K562 (cell line): ENCODE measurements around the gene JPH2. TPM values are rescaled to one million over a fixed set of nuclear protein-coding genes. Genes with fewer than 3 reads are reported as not detected.

Source experiments
- ATAC-seq: fragments of 200-7000 bp; cut with Tn5 transposase; 3 replicates; pipeline ENCODE4 v1.9.1; 2020; ENCODE audit warnings: moderate library complexity
- BruUV-seq: library from RNA; stranded (reverse); fragments of 400-500 nt; replicated peaks from 2 replicates; lab custom pipeline; 2021; lab: Mats Ljungman, UMichigan
- CTCF ChIA-PET: fragments of 300-600 bp; formaldehyde crosslinking; extraction: SDS; loops from one replicate; lab custom pipeline; 2021; ENCODE audit warnings: low intra/inter-chr PET ratio; lab: Yijun Ruan, JAX
- POLR2A ChIA-PET: fragments of 300-600, 350-650 bp; sonication (Branson Sonifier 250); formaldehyde crosslinking; extraction: SDS; loops from one replicate; lab custom pipeline; 2021; ENCODE audit warnings: antibody characterized with exemption, inconsistent platforms; lab: Yijun Ruan, JAX
- DNase-seq, 4 experiments: peaks; one replicate each; pipeline versions ENCODE4 v3.0.0 to v3.0.0-alpha.2; 2011 to 2018; ENCODE audit warnings: low spot score in 3 of 4, mixed read lengths in 3 of 4; ENCODE audit errors: extremely low read depth in 1 of 4
- FAIRE-seq: peaks from 2 replicates; lab custom pipeline; 2011; peaks lifted over from hg19 to GRCh38; lab: Jason Lieb, UNC
- H2AFZ ChIP-seq: 2 replicates; pipeline ENCODE4 v1.6.0; 2011; ENCODE audit warnings: low read depth, low read length, control low read depth, inconsistent platforms
- H3K27ac ChIP-seq: fragments of 200-600 bp; 3 replicates; pipeline ENCODE4 v1.8.0; 2011; ENCODE audit warnings: low read depth, mild to moderate bottlenecking, control low read depth, inconsistent platforms, low read length, moderate library complexity, mixed read lengths; ENCODE audit errors: extremely low read depth
- H3K27me3 ChIP-seq, 2 experiments: fragments of 300-600 bp in 1 of 2; 2 replicates in 1 of 2; 3 replicates in 1 of 2; pipeline versions ENCODE4 v1.6.0 to v1.8.0; 2011; ENCODE audit warnings: inconsistent platforms in 2 of 2, low read length in 2 of 2, mild to moderate bottlenecking in 1 of 2, mixed read lengths in 1 of 2, moderate library complexity in 1 of 2; ENCODE audit not compliant: control insufficient read depth in 2 of 2, insufficient read depth in 2 of 2
- H3K36me3 ChIP-seq: fragments of 300-600 bp; 3 replicates; pipeline ENCODE4 v1.8.0; 2011; ENCODE audit warnings: mild to moderate bottlenecking, low read length, inconsistent platforms; ENCODE audit not compliant: control insufficient read depth, insufficient read depth
- H3K4me1 ChIP-seq, 2 experiments: fragments of 200-600 bp in 1 of 2; replicated peaks in 1 of 2; 2 replicates in 1 of 2; 3 replicates in 1 of 2; pipeline versions ENCODE4 v1.5.1 to v1.8.0; 2011; ENCODE audit warnings: inconsistent platforms in 2 of 2, low read length in 2 of 2, mild to moderate bottlenecking in 1 of 2, mixed read lengths in 1 of 2, moderate library complexity in 1 of 2; ENCODE audit not compliant: control insufficient read depth in 2 of 2, insufficient read depth in 2 of 2
- H3K4me2 ChIP-seq: 2 replicates; pipeline ENCODE4 v1.6.1; 2011; ENCODE audit warnings: low read length, control low read depth, inconsistent platforms, mixed read lengths; ENCODE audit not compliant: insufficient read depth
- H3K4me3 ChIP-seq: fragments of 200-600 bp; sonication (generic), shearing (Covaris generic); 2 replicates; pipeline ENCODE4 v1.5.1; 2016; ENCODE audit warnings: control low read depth, inconsistent platforms
- H3K79me2 ChIP-seq: fragments of 200-600 bp; 3 replicates; pipeline ENCODE4 v1.8.0; 2011; ENCODE audit warnings: low read length, inconsistent platforms; ENCODE audit not compliant: control insufficient read depth, insufficient read depth
- H3K9ac ChIP-seq, 2 experiments: 2 replicates each; pipeline versions ENCODE4 v1.6.0 to v1.6.1; 2011; ENCODE audit warnings: low read depth in 2 of 2, low read length in 2 of 2, control low read depth in 1 of 2, inconsistent platforms in 1 of 2, mild to moderate bottlenecking in 1 of 2, mixed read lengths in 1 of 2; ENCODE audit not compliant: insufficient read depth in 1 of 2
- H3K9me1 ChIP-seq: one replicate; pipeline ENCODE4 v1.6.0; 2011; ENCODE audit warnings: inconsistent platforms, mild to moderate bottlenecking, low read length, moderate library complexity; ENCODE audit not compliant: control insufficient read depth, insufficient read depth
- H3K9me3 ChIP-seq: replicated peaks from 2 replicates; pipeline ENCODE4 v1.5.1; 2011; ENCODE audit warnings: low read depth, low read length, inconsistent platforms; ENCODE audit not compliant: control insufficient read depth, insufficient read depth
- H4K20me1 ChIP-seq: replicated peaks from 2 replicates; pipeline ENCODE4 v1.6.1; 2011; ENCODE audit warnings: low read length, inconsistent platforms, mixed read lengths; ENCODE audit not compliant: control insufficient read depth, insufficient read depth
- CHD4 ChIP-seq: fragments of 200-600 bp; sonication (generic); IDR thresholded peaks from 3 replicates; pipeline ENCODE4 v1.6.1; 2012; ENCODE audit warnings: low read depth, mild to moderate bottlenecking, mixed read lengths, low read length, inconsistent platforms; ENCODE audit not compliant: insufficient read depth, insufficient replicate concordance, poor library complexity, severe bottlenecking
- LEF1 ChIP-seq: fragments of 450-650 bp; IDR thresholded peaks from 2 replicates; pipeline ENCODE4 v1.6.1; 2016; ENCODE audit warnings: mild to moderate bottlenecking
- SMAD4 ChIP-seq: fragments of 250-450 bp; sonication (Bioruptor Pico); conservative IDR thresholded peaks from 2 replicates; pipeline ENCODE4 v1.8.0; 2021; ENCODE audit warnings: inconsistent platforms, mild to moderate bottlenecking, moderate library complexity
- WGBS: fragments of 100-300 bp; shearing (Covaris generic); methylation state at CpG from one replicate; pipeline ENCODE4 v1.1.6; 2016; ENCODE audit warnings: low coverage, mixed read lengths; ENCODE audit not compliant: insufficient coverage; ENCODE audit errors: missing lambda C conversion rate; 5-methylcytosine and 5-hydroxymethylcytosine counted together
- in situ Hi-C: fragments of 300-500 bp; cut with MboI; formaldehyde crosslinking; loops from 4 replicates; pipeline ENCODE4 v1.15.0; 2018; ENCODE audit warnings: inconsistent platforms, mixed read lengths
- intact Hi-C: fragments of 100-400 bp; cut with micrococcal nuclease; formaldehyde crosslinking; loops from 2 replicates; pipeline ENCODE4 v1.14.2; 2022
- polyA plus RNA-seq, 8 experiments: library from polyadenylated mRNA; depleted of rRNA in 4 of 8; stranded (reverse) in 5 of 8; unstranded in 3 of 8; fragments of >200 nt; fragmentation: Nextera tagmentation in 2 of 8; fragmentation: Illumina TruSeq in 1 of 8; extraction: Ambion mirVana in 2 of 8; extraction: Trizol in 1 of 8; gene quantifications; 2 replicates each; pipeline versions ENCODE4 v1.2.1 to v1.2.3, GENCODE V29; 2011 to 2014; ENCODE audit warnings: inconsistent platforms in 1 of 8, missing spikeins in 1 of 8
- total RNA-seq, 7 experiments: library from RNA; depleted of rRNA in 6 of 7; stranded (reverse); fragments of >200 nt in 6 of 7; fragmentation: Illumina TruSeq in 2 of 7; extraction: Trizol in 2 of 7; gene quantifications; 2 replicates each; pipeline versions ENCODE4 v1.2.1 to v1.2.3, GENCODE V29; 2011 to 2021; ENCODE audit warnings: low replicate concordance in 1 of 7
- TF ChIP-seq, protein P1 (sequence below): sonication (generic); formaldehyde crosslinking; IDR thresholded peaks from 2 replicates; pipeline ENCODE4 v1.4.0; 2020; ENCODE audit warnings: mild to moderate bottlenecking, missing genetic modification reagents

JPH2 gene
- total and polyA plus RNA-seq, 9 of the 15 experiments (the other 6 are each of a cell fraction or from before 2014, with no cell fraction given), result not detected

- no TSS peak for BruUV-seq
- in situ Hi-C loops, result no loop called here
- POLR2A ChIA-PET, result interaction anchor here (0.6 to 1.1 kb wide), 2 partner anchors 16 to 122 kb away, joined by 3 read pairs; no protein-coding TSS in a partner anchor
Measured at GRCh38 chr20:44159711-44160110, 27.3 kb downstream of the JPH2 start.

More at GRCh38 chr20:44159711-44160110, 27.3 kb downstream of the JPH2 start:
- 23% methylated on average over 22 of the region's 50 CpGs for WGBS
- Histone ChIP-seq H3K36me3 (no peaks in the 10 kb centered on the region), H2AFZ (no peak overlapping the region), H3K4me2 (no peak overlapping the region), H4K20me1 (no peaks in the 10 kb centered on the region; the same call in 1 of the 2 replicates), H3K9ac (no peak overlapping the region), H3K27me3 (peaks cover 2 to 39% of the 10 kb centered on the region in 2 experiments; a peak in 2 of 5 replicates), H3K4me3 (no peak overlapping the region), H3K79me2 (no peaks in the 10 kb centered on the region), H3K9me1 (no peaks in the 10 kb centered on the region), H3K4me1 (no peaks in the 10 kb centered on the region; a peak in 1 of 5 replicates), H3K27ac (no peak overlapping the region), H3K9me3 (no peaks in the 10 kb centered on the region; the same call in 1 of the 2 replicates)
- intact Hi-C loops, result no loop called here
- FAIRE-seq (no peak), DNase-seq (no peak), ATAC-seq (no peak)
- TF ChIP-seq LEF1 (no peak), CHD4 (no peak), SMAD4 (no peak)
- TF ChIP-seq, protein P1, sequence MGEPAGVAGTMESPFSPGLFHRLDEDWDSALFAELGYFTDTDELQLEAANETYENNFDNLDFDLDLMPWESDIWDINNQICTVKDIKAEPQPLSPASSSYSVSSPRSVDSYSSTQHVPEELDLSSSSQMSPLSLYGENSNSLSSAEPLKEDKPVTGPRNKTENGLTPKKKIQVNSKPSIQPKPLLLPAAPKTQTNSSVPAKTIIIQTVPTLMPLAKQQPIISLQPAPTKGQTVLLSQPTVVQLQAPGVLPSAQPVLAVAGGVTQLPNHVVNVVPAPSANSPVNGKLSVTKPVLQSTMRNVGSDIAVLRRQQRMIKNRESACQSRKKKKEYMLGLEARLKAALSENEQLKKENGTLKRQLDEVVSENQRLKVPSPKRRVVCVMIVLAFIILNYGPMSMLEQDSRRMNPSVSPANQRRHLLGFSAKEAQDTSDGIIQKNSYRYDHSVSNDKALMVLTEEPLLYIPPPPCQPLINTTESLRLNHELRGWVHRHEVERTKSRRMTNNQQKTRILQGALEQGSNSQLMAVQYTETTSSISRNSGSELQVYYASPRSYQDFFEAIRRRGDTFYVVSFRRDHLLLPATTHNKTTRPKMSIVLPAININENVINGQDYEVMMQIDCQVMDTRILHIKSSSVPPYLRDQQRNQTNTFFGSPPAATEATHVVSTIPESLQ, result no peak
- CTCF ChIA-PET, result no interaction called here
